H9 (cell line): ENCODE results near the gene SUPT20HL1. TPM values are rescaled to one million over a fixed set of nuclear protein-coding genes. Genes with fewer than 3 reads are reported as not detected.

Experiments
- DNase-seq: peaks from one replicate; pipeline ENCODE4 v3.0.0-alpha.2; 2017
- H2AFZ ChIP-seq: one replicate; pipeline ENCODE4 v1.6.1; 2013; ENCODE audit warnings: mild to moderate bottlenecking, low read length, control low read depth, moderate library complexity
- H2AK5ac ChIP-seq: 2 replicates; pipeline ENCODE4 v1.6.1; 2013; ENCODE audit warnings: low read length, control low read depth, mixed read lengths; ENCODE audit not compliant: insufficient read length
- H2BK120ac ChIP-seq: one replicate; pipeline ENCODE4 v1.6.1; 2013; ENCODE audit warnings: low read depth, mild to moderate bottlenecking, low read length, control low read depth, inconsistent platforms; ENCODE audit not compliant: poor library complexity, severe bottlenecking
- H2BK12ac ChIP-seq: 2 replicates; pipeline ENCODE4 v1.6.1; 2013; ENCODE audit warnings: low read length, control low read depth, mixed read lengths, low read depth; ENCODE audit not compliant: insufficient read length
- H2BK15ac ChIP-seq: 2 replicates; pipeline ENCODE4 v1.6.1; 2013; ENCODE audit warnings: low read depth, low read length, control low read depth
- H2BK20ac ChIP-seq: one replicate; pipeline ENCODE4 v1.6.1; 2013; ENCODE audit warnings: low read depth, mild to moderate bottlenecking, low read length, control low read depth, inconsistent platforms; ENCODE audit not compliant: poor library complexity, severe bottlenecking
- H2BK5ac ChIP-seq: 2 replicates; pipeline ENCODE4 v1.6.1; 2013; ENCODE audit warnings: low read length, control low read depth, mixed read lengths; ENCODE audit not compliant: insufficient read length
- H3K14ac ChIP-seq: 2 replicates; pipeline ENCODE4 v1.6.1; 2013; ENCODE audit warnings: low read length, control low read depth; ENCODE audit not compliant: insufficient read depth
- H3K18ac ChIP-seq: 2 replicates; pipeline ENCODE4 v1.6.1; 2013; ENCODE audit warnings: low read depth, mild to moderate bottlenecking, mixed read lengths, low read length, control low read depth; ENCODE audit not compliant: insufficient read length
- H3K23ac ChIP-seq: 2 replicates; pipeline ENCODE4 v1.6.1; 2013; ENCODE audit warnings: low read length, control low read depth, mixed read lengths, low read depth; ENCODE audit not compliant: insufficient read length
- H3K23me2 ChIP-seq: 2 replicates; pipeline ENCODE4 v1.6.1; 2013; ENCODE audit warnings: low read depth, mild to moderate bottlenecking, mixed read lengths, low read length, control low read depth; ENCODE audit not compliant: insufficient read length, poor library complexity, severe bottlenecking
- H3K27ac ChIP-seq: 2 replicates; pipeline ENCODE4 v1.5.1; 2013; ENCODE audit warnings: low read length, control low read depth, mixed read lengths, low read depth; ENCODE audit not compliant: insufficient read length
- H3K27me3 ChIP-seq: 2 replicates; pipeline ENCODE4 v1.6.1; 2013; ENCODE audit warnings: low read length, control low read depth, inconsistent platforms; ENCODE audit not compliant: insufficient read depth
- H3K4ac ChIP-seq: 2 replicates; pipeline ENCODE4 v1.6.1; 2013; ENCODE audit warnings: low read depth, mild to moderate bottlenecking, control low read depth, inconsistent platforms, low read length, moderate library complexity
- H3K4me1 ChIP-seq: 2 replicates; pipeline ENCODE4 v1.6.1; 2013; ENCODE audit warnings: low read length, control low read depth, inconsistent platforms; ENCODE audit not compliant: insufficient read depth
- H3K4me2 ChIP-seq: 2 replicates; pipeline ENCODE4 v1.6.1; 2013; ENCODE audit warnings: low read length, control low read depth, mixed read lengths; ENCODE audit not compliant: insufficient read length, insufficient read depth
- H3K56ac ChIP-seq: 2 replicates; pipeline ENCODE4 v1.6.1; 2013; ENCODE audit warnings: low read depth, mild to moderate bottlenecking, mixed read lengths, low read length, control low read depth; ENCODE audit not compliant: insufficient read length
- H3K79me1 ChIP-seq: 2 replicates; pipeline ENCODE4 v1.6.1; 2013; ENCODE audit warnings: low read depth, mild to moderate bottlenecking, moderate library complexity, low read length, control low read depth, inconsistent platforms; ENCODE audit not compliant: insufficient read depth, poor library complexity, severe bottlenecking
- H3K79me2 ChIP-seq: 2 replicates; pipeline ENCODE4 v1.6.1; 2013; ENCODE audit warnings: low read length, control low read depth, inconsistent platforms; ENCODE audit not compliant: insufficient read depth
- H3K9ac ChIP-seq: 2 replicates; pipeline ENCODE4 v1.6.1; 2013; ENCODE audit warnings: low read length, control low read depth, mixed read lengths; ENCODE audit not compliant: insufficient read length; ENCODE audit errors: extremely low read depth
- H3K9me3 ChIP-seq: one replicate; pipeline ENCODE4 v1.6.1; 2013; ENCODE audit warnings: low read depth, low read length, inconsistent platforms; ENCODE audit not compliant: control insufficient read depth
- H3T11ph ChIP-seq: one replicate; pipeline ENCODE4 v1.6.1; 2013; ENCODE audit warnings: mild to moderate bottlenecking, low read length, control low read depth, inconsistent platforms
- H4K20me1 ChIP-seq: one replicate; pipeline ENCODE4 v1.6.1; 2013; ENCODE audit not compliant: control insufficient read depth, insufficient read length, insufficient read depth
- H4K5ac ChIP-seq: 2 replicates; pipeline ENCODE4 v1.6.1; 2013; ENCODE audit warnings: low read depth, mild to moderate bottlenecking, mixed read lengths, low read length, control low read depth; ENCODE audit not compliant: insufficient read length
- H4K8ac ChIP-seq: replicated peaks from 2 replicates; pipeline ENCODE4 v1.6.1; 2013; ENCODE audit warnings: low read length, control low read depth, mixed read lengths, low read depth; ENCODE audit not compliant: insufficient read length
- H4K91ac ChIP-seq: 2 replicates; pipeline ENCODE4 v1.6.1; 2013; ENCODE audit warnings: low read depth, mild to moderate bottlenecking, moderate library complexity, mixed read lengths, low read length, control low read depth; ENCODE audit not compliant: insufficient read length
- H3K27ac Mint-ChIP-seq, 3 experiments: 2 replicates in 2 of 3; 3 replicates in 1 of 3; pipeline ENCODE4 v1.8.0; 2020 to 2021; ENCODE audit warnings: mixed read lengths in 3 of 3, mild to moderate bottlenecking in 1 of 3, moderate library complexity in 1 of 3
- H3K27me3 Mint-ChIP-seq: 2 replicates; pipeline ENCODE4 v1.8.0; 2021; ENCODE audit warnings: low read depth, mild to moderate bottlenecking, moderate library complexity, mixed read lengths
- H3K36me3 Mint-ChIP-seq, 3 experiments: 2 replicates in 2 of 3; 3 replicates in 1 of 3; pipeline ENCODE4 v1.8.0; 2020 to 2021; ENCODE audit warnings: low read depth in 3 of 3, mixed read lengths in 3 of 3; ENCODE audit not compliant: insufficient read depth in 1 of 3
- H3K4me1 Mint-ChIP-seq, 2 experiments: 2 replicates each; pipeline ENCODE4 v1.8.0; 2020; ENCODE audit warnings: mixed read lengths in 2 of 2
- H3K4me3 Mint-ChIP-seq, 2 experiments: 2 replicates in 1 of 2; 3 replicates in 1 of 2; pipeline ENCODE4 v1.8.0; 2020 to 2021; ENCODE audit warnings: mild to moderate bottlenecking in 2 of 2, mixed read lengths in 2 of 2, moderate library complexity in 1 of 2
- H3K9me3 Mint-ChIP-seq, 2 experiments: 2 replicates in 1 of 2; 3 replicates in 1 of 2; pipeline ENCODE4 v1.8.0; 2020; ENCODE audit warnings: mild to moderate bottlenecking in 2 of 2, mixed read lengths in 2 of 2, moderate library complexity in 1 of 2
- CTCF ChIP-seq: fragments of 200-600 bp; sonication (generic); conservative IDR thresholded peaks from 3 replicates; pipeline ENCODE4 v1.8.0; 2021; ENCODE audit warnings: antibody characterized with exemption, mild to moderate bottlenecking
- WGBS: extraction: QIAGEN DNeasy Blood & Tissue Kit; methylation state at CpG from one replicate; pipeline ENCODE4 v1.1.7; 2013; ENCODE audit warnings: missing lambda C conversion rate, low lambda C conversion rate, mixed read lengths; ENCODE audit not compliant: insufficient read length; ENCODE audit errors: extremely low coverage; 5-methylcytosine and 5-hydroxymethylcytosine counted together
- total RNA-seq: library from RNA; stranded (reverse); gene quantifications from 2 replicates; pipeline ENCODE4 v1.2.1, GENCODE V29; 2021

SUPT20HL1 gene
- total RNA-seq, 1 experiment from 2014 or later: not detected

GRCh38 chrX:24350217-24350616 is 10.2 kb upstream of the SUPT20HL1 start:
- H3K4me3 Mint-ChIP-seq: no peak overlapping the region
- no peak overlapping the region for H3T11ph ChIP-seq
- H2BK15ac ChIP-seq: no peak overlapping the region
- H4K8ac ChIP-seq: no peak overlapping the region
- H2BK20ac ChIP-seq: no peak overlapping the region
- H2BK120ac ChIP-seq: no peak overlapping the region
- H3K18ac ChIP-seq: no peak overlapping the region
- no peaks in the 10 kb centered on the region for H3K9me3 ChIP-seq
- TF ChIP-seq CTCF: peak; percentile 38; the same call in 2 of the 3 replicates
- no peak overlapping the region for H3K27ac Mint-ChIP-seq
- DNase-seq: no peak
- no peaks in the 10 kb centered on the region for H3K36me3 Mint-ChIP-seq
- no peak overlapping the region for H4K5ac ChIP-seq
- no peak overlapping the region for H2AFZ ChIP-seq
- H3K56ac ChIP-seq: no peak overlapping the region
- no peak overlapping the region for H2BK12ac ChIP-seq
- H3K4me2 ChIP-seq: no peak overlapping the region
- no peak overlapping the region for H4K91ac ChIP-seq
- H3K27me3 ChIP-seq: no peaks in the 10 kb centered on the region
- H3K4me1 Mint-ChIP-seq: peaks cover 10 to 11% of the 10 kb centered on the region in 2 experiments
- no peak overlapping the region for H3K9ac ChIP-seq
- H2AK5ac ChIP-seq: no peak overlapping the region
- no peaks in the 10 kb centered on the region; a peak in 1 of 5 replicates for H3K9me3 Mint-ChIP-seq
- H3K27ac ChIP-seq: no peak overlapping the region
- WGBS: no CpG with 5 or more reads among the region's 4 CpGs
- no peak overlapping the region for H3K4ac ChIP-seq
- no peaks in the 10 kb centered on the region for H3K4me1 ChIP-seq
- no peak overlapping the region for H3K14ac ChIP-seq
- no peaks in the 10 kb centered on the region for H3K23me2 ChIP-seq
- H3K27me3 Mint-ChIP-seq: no peaks in the 10 kb centered on the region
- no peaks in the 10 kb centered on the region for H3K79me2 ChIP-seq
- no peak overlapping the region for H2BK5ac ChIP-seq
- no peaks in the 10 kb centered on the region for H3K79me1 ChIP-seq
- no peaks in the 10 kb centered on the region for H4K20me1 ChIP-seq
- no peak overlapping the region for H3K23ac ChIP-seq
